Suprapubic skin (tissue), 3 donors: ENCODE measurements around the gene TNS1.

Source experiments
- POLR2AphosphoS5 ChIP-seq, 3 donors: sonication (generic); formaldehyde crosslinking; IDR thresholded peaks; one replicate each; pipeline ENCODE4 v1.6.1; 2017; ENCODE audit warnings: antibody characterized with exemption in 3 of 3
- TF ChIP-seq, protein P1 (sequence below), 2 donors: fragments of 200-600 bp in 1 of 2; fragments of 450-650 bp in 1 of 2; sonication (generic) in 1 of 2; IDR thresholded peaks; one replicate each; pipeline ENCODE4 v1.5.1; 2016 to 2019; ENCODE audit warnings: antibody characterized with exemption in 2 of 2, mild to moderate bottlenecking in 1 of 2, moderate library complexity in 1 of 2

GRCh38 chr2:217945530-217945929 lies 57.3 kb downstream of the TNS1 start:
- TF ChIP-seq, protein P1, sequence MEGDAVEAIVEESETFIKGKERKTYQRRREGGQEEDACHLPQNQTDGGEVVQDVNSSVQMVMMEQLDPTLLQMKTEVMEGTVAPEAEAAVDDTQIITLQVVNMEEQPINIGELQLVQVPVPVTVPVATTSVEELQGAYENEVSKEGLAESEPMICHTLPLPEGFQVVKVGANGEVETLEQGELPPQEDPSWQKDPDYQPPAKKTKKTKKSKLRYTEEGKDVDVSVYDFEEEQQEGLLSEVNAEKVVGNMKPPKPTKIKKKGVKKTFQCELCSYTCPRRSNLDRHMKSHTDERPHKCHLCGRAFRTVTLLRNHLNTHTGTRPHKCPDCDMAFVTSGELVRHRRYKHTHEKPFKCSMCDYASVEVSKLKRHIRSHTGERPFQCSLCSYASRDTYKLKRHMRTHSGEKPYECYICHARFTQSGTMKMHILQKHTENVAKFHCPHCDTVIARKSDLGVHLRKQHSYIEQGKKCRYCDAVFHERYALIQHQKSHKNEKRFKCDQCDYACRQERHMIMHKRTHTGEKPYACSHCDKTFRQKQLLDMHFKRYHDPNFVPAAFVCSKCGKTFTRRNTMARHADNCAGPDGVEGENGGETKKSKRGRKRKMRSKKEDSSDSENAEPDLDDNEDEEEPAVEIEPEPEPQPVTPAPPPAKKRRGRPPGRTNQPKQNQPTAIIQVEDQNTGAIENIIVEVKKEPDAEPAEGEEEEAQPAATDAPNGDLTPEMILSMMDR (IDR thresholded peaks at IDR 0.05) = no peak
- TF ChIP-seq POLR2AphosphoS5 (IDR thresholded peaks at IDR 0.05) = no peak
